ENCODE results near the gene YOD1.

The YOD1 gene

GRCh38 chr1:207025146-207025880 is 25.7 kb downstream of the YOD1 start:
- no peak for TF ChIP-seq CTCF (conservative IDR thresholded peaks at IDR 0.05)
- H3K27ac ChIP-seq = peak overlapping the region; percentile 99

- TF ChIP-seq ZFX (IDR thresholded peaks at IDR 0.05) = no peak
- no peak for TF ChIP-seq CTCF (conservative IDR thresholded peaks at IDR 0.05)
- H3K27ac ChIP-seq = peak overlapping the region; percentile 99
Observed at GRCh38 chr1:207024202-207025145, 26.5 kb downstream of the YOD1 start.

- H3K27ac ChIP-seq = peak overlapping the region; percentile 99
- TF ChIP-seq ZFX (IDR thresholded peaks at IDR 0.05) = no peak
- TF ChIP-seq CTCF (conservative IDR thresholded peaks at IDR 0.05) = no peak
Observed at GRCh38 chr1:207022996-207023679, 27.9 kb downstream of the YOD1 start.

- H3K27ac ChIP-seq = peak overlapping the region; percentile 99
- no peak for TF ChIP-seq CTCF (conservative IDR thresholded peaks at IDR 0.05)
- TF ChIP-seq ZFX (IDR thresholded peaks at IDR 0.05) = no peak
Observed at GRCh38 chr1:207021876-207022596, 29.0 kb downstream of the YOD1 start.

GRCh38 chr1:207021139-207021861 is 29.7 kb downstream of the YOD1 start:
- peak overlapping the region; percentile 99 for H3K27ac ChIP-seq
- TF ChIP-seq ZFX (IDR thresholded peaks at IDR 0.05) = no peak
- TF ChIP-seq CTCF (conservative IDR thresholded peaks at IDR 0.05) = no peak

- H3K27ac ChIP-seq = peak overlapping the region; percentile 5
- no peak for TF ChIP-seq CTCF (conservative IDR thresholded peaks at IDR 0.05)
Observed at GRCh38 chr1:207020709-207021107, 30.3 kb downstream of the YOD1 start.
